ENCODE results near the gene LRP5.

The LRP5 gene

DNA sequence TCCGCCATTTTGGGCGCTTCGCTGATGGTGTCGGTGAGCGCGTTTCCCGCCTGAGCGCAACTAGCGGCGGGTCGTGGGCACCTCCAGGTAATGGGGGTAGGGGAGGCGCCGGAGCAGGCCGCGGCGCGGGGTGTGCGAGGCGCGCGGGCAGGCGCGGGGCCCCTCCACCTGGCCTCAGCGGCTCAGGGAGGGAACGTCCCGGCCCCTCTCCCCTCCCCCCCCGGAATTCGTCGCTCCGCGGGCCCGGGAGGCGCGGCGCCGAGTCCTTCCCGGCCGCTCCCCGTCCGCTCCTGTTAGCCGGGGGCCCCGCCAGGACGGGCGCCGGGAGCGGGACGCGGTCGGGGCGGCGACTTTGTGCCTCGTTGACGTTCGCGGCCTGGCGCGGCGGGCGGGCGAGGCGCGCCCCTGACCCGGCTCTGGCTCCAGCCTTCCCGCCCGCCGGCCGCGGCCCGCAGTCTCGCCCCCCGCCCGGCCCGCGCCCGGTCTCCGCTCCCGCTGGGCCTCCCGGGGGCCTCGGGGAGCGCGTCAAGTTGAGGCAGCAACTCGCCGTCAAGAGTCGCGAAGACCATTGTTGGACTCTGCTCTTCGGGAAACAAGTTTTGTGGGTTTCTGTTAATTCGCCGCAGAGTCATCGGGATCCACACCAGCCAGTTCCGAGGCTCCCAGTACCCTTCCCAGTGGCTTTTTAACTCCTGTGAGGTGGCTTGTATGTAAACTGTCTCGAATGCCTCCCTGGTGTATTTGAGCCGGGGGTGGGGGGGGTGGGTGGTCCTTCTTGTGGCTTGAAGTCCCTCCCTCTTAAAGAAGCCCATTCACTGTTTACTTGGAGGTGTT lies 148.6 kb downstream of the LRP5 start, which contains the start of gene PPP6R3:
Gene PPP6R3 (plus strand): TSS at position 12 of the 834 bp plus-strand sequence. CDS start 76,913 bp downstream, outside the sequence.
- DNase-seq (ENCODE audit: low read depth) = peak; percentile 69
- TF ChIP-seq MYC (IDR thresholded peaks at IDR 0.05; ENCODE audit: low read depth, low read length) (peak; percentile 83), POLR2A (IDR thresholded peaks at IDR 0.05; ENCODE audit: extremely low read depth, insufficient read length) (peak; percentile 77), CTCF (IDR thresholded peaks at IDR 0.05; ENCODE audit: low read depth, low read length) (no peak)
- peak within 1 kb of the TSS; percentile 96 for H3K4me3 ChIP-seq (ENCODE audit: low read depth, low read length)

DNA sequence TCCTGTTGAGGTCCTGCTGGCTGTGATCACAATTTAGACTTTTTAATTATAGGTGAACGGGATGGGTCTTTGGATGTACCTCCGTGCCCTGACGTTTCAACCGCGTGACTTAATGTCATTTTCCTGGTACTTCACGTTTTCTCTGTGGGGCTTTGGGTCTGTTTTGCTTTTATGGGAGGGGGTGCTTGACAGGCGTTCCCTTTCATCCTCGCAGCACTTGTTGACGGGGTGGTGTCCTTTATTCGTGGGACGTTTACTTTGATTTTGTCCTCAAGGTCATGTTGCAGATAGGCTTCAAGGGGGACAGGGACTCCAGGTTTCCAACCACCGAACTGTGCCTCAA lies 149.2 kb downstream of the LRP5 start:
- TF ChIP-seq CTCF (IDR thresholded peaks at IDR 0.05; ENCODE audit: low read depth, low read length) = no peak
- TF ChIP-seq, protein P1, sequence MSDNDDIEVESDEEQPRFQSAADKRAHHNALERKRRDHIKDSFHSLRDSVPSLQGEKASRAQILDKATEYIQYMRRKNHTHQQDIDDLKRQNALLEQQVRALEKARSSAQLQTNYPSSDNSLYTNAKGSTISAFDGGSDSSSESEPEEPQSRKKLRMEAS (IDR thresholded peaks at IDR 0.05; ENCODE audit: low read depth, low read length) = 0 out of 2 replicates have a peak, but pooled peaks have one; percentile 28
- TF ChIP-seq POLR2A (IDR thresholded peaks at IDR 0.05; ENCODE audit: extremely low read depth, insufficient read length) = peak; percentile 2
- TF ChIP-seq MYC (IDR thresholded peaks at IDR 0.05; ENCODE audit: low read depth, low read length) = no peak
- no peak for DNase-seq (ENCODE audit: low read depth)

DNA sequence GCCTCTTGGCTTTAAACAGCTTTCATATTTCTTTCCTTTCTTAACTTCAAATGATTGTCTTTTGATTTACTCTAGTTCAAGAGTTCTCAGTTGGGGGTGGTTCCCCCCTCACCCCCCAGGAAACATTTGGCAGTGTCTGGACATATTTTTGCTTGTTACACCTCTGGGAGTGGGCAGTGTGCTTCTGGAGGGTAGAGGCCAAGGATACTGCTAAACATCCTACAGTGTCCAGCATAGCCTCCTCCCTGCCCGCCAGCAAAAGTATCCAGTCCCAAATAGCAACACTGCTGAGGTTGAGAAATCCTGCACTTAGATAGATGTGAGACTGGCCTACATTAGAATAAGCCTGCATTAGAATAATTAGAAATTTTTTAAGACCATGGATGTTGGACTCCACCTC lies 151.3 kb downstream of the LRP5 start:
- no peak for DNase-seq (ENCODE audit: low read depth)
- H3K4me3 ChIP-seq (ENCODE audit: low read depth, low read length) = peak overlapping the region; percentile 96
- no peak for TF ChIP-seq POLR2A (IDR thresholded peaks at IDR 0.05; ENCODE audit: extremely low read depth, insufficient read length)
- no peak for TF ChIP-seq CTCF (IDR thresholded peaks at IDR 0.05; ENCODE audit: low read depth, low read length)
- no peak for TF ChIP-seq MYC (IDR thresholded peaks at IDR 0.05; ENCODE audit: low read depth, low read length)
- TF ChIP-seq, protein P1 (IDR thresholded peaks at IDR 0.05; ENCODE audit: low read depth, low read length) = no peak

More for the DNA sequence above, 149.2 kb downstream of the LRP5 start:
- H3K4me3 ChIP-seq (ENCODE audit: low read depth, low read length) = peak overlapping the region; percentile 96

- no peak for DNase-seq (ENCODE audit: low read depth)
- no peak overlapping the region for H3K4me3 ChIP-seq (ENCODE audit: low read depth, low read length)
- TF ChIP-seq, protein P1 (IDR thresholded peaks at IDR 0.05; ENCODE audit: low read depth, low read length) = no peak
- no peak for TF ChIP-seq CTCF (IDR thresholded peaks at IDR 0.05; ENCODE audit: low read depth, low read length)
- TF ChIP-seq MYC (IDR thresholded peaks at IDR 0.05; ENCODE audit: low read depth, low read length) = no peak
- TF ChIP-seq POLR2A (IDR thresholded peaks at IDR 0.05; ENCODE audit: extremely low read depth, insufficient read length) = no peak
Observed at GRCh38 chr11:68467201-68467834, 154.9 kb downstream of the LRP5 start.

DNA sequence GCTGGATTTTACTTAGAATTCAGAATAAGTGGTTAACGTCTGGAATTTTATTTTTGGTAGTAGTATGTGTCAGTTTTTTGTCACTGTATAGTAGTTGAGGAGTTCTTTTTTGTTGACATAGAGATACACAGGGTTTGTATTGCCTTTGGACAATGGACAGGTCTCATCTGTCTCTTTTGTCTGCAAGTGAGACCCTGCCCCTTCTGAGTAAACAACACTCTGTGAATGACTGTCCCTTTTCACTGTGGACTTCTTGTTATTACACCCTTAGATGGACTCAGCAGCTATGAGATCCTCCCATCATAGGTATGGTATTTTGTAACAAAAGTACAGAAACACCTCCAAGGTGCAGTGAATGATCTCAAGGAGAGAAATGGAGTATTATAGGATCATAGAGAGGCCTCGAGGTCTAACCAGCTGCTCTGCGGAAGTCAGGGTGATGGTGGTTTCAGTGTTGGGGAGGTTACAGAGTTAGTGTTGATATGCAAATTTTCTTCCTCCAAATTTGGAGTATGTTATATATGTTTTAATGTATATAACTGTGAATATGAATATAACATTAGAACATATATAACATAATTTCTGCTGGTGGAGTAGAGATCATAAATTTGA lies 155.9 kb downstream of the LRP5 start:
- no peak for DNase-seq (ENCODE audit: low read depth)
- TF ChIP-seq POLR2A (IDR thresholded peaks at IDR 0.05; ENCODE audit: extremely low read depth, insufficient read length) = no peak
- TF ChIP-seq CTCF (IDR thresholded peaks at IDR 0.05; ENCODE audit: low read depth, low read length) = no peak
- no peak overlapping the region for H3K4me3 ChIP-seq (ENCODE audit: low read depth, low read length)
